Endothelial cell of umbilical vein (primary cell): Measurements from ENCODE around the gene KRT3. TPM values are rescaled to one million over a fixed set of nuclear protein-coding genes. Genes with fewer than 3 reads are reported as not detected.

Source experiments
- BruUV-seq: library from RNA; stranded (reverse); fragments of 400-500 nt; replicated peaks from 2 replicates; lab custom pipeline; 2021; lab: Mats Ljungman, UMichigan
- CTCF ChIA-PET: fragments of 300-600, 350-600 bp; sonication (Branson Sonifier 250); formaldehyde crosslinking; loops from one replicate; lab custom pipeline; 2021; ENCODE audit warnings: antibody characterized with exemption, inconsistent platforms; lab: Charles Lee
- POLR2A ChIA-PET: fragments of 300-600, 350-600 bp; sonication (Branson Sonifier 250); formaldehyde crosslinking; loops from one replicate; lab custom pipeline; 2021; ENCODE audit warnings: antibody characterized with exemption, inconsistent platforms; lab: Charles Lee
- DNase-seq: peaks from one replicate; pipeline ENCODE4 v3.0.0-alpha.2; 2011; ENCODE audit warnings: low read depth, low spot score
- FAIRE-seq: peaks from 2 replicates; lab custom pipeline; 2011; peaks lifted over from hg19 to GRCh38; lab: Jason Lieb, UNC
- H2AFZ ChIP-seq: 2 replicates; pipeline ENCODE4 v1.6.0; 2012; ENCODE audit warnings: low read depth, low read length, control low read depth, inconsistent platforms
- H3K27ac ChIP-seq: 2 replicates; pipeline ENCODE4 v1.5.1; 2011; ENCODE audit warnings: low read depth, mild to moderate bottlenecking, control low read depth, low read length, moderate library complexity; ENCODE audit not compliant: insufficient read depth
- H3K27me3 ChIP-seq, 2 experiments: 2 replicates each; pipeline versions ENCODE4 v1.6.0 to v1.6.1; 2011; ENCODE audit warnings: low read length in 2 of 2, mixed read lengths in 1 of 2; ENCODE audit not compliant: control insufficient read depth in 2 of 2, insufficient read depth in 2 of 2
- H3K36me3 ChIP-seq, 2 experiments: 2 replicates in 1 of 2; 3 replicates in 1 of 2; pipeline ENCODE4 v1.5.1; 2011; ENCODE audit warnings: low read length in 2 of 2, mild to moderate bottlenecking in 1 of 2, moderate library complexity in 1 of 2; ENCODE audit not compliant: control insufficient read depth in 2 of 2, insufficient read depth in 2 of 2; ENCODE audit errors: extremely low read depth in 1 of 2
- H3K4me1 ChIP-seq: 3 replicates; pipeline ENCODE4 v1.5.1; 2011; ENCODE audit warnings: mild to moderate bottlenecking, low read length; ENCODE audit not compliant: control insufficient read depth, insufficient read depth; ENCODE audit errors: extremely low read depth
- H3K4me2 ChIP-seq: 2 replicates; pipeline ENCODE4 v1.6.1; 2011; ENCODE audit warnings: low read length, control low read depth, mixed read lengths; ENCODE audit not compliant: insufficient read depth
- H3K4me3 ChIP-seq, 3 experiments: fragments of 200-600 bp in 1 of 3; sonication (generic), shearing (Covaris generic) in 1 of 3; replicated peaks in 1 of 3; 2 replicates each; pipeline ENCODE4 v1.5.1; 2011 to 2016; ENCODE audit warnings: control low read depth in 3 of 3, low read length in 3 of 3, mild to moderate bottlenecking in 2 of 3, inconsistent platforms in 1 of 3, low read depth in 1 of 3, moderate library complexity in 1 of 3; ENCODE audit not compliant: insufficient read depth in 1 of 3
- H3K79me2 ChIP-seq: 2 replicates; pipeline ENCODE4 v1.6.0; 2012; ENCODE audit warnings: low read length, inconsistent platforms; ENCODE audit not compliant: control insufficient read depth, insufficient read depth
- H3K9ac ChIP-seq: replicated peaks from 2 replicates; pipeline ENCODE3; 2011; ENCODE audit warnings: low read length, control low read depth; ENCODE audit not compliant: insufficient read depth; ENCODE audit errors: extremely low read depth
- H3K9me1 ChIP-seq: replicated peaks from 3 replicates; pipeline ENCODE4 v1.6.0; 2011; ENCODE audit warnings: mild to moderate bottlenecking, low read length; ENCODE audit not compliant: control insufficient read depth, insufficient read depth; ENCODE audit errors: extremely low read depth
- H3K9me3 ChIP-seq: replicated peaks from 2 replicates; pipeline ENCODE4 v1.5.1; 2012; ENCODE audit warnings: low read length, inconsistent platforms; ENCODE audit not compliant: control insufficient read depth, insufficient read depth
- H4K20me1 ChIP-seq: replicated peaks from 2 replicates; pipeline ENCODE3; 2011; ENCODE audit warnings: mild to moderate bottlenecking, low read length; ENCODE audit not compliant: control insufficient read depth, insufficient read depth; ENCODE audit errors: extremely low read depth
- EZH2 ChIP-seq: IDR thresholded peaks from 2 replicates; pipeline ENCODE4 v1.6.1; 2012; ENCODE audit warnings: borderline replicate concordance, low read depth, mild to moderate bottlenecking, moderate library complexity, low read length, inconsistent platforms; ENCODE audit not compliant: severe bottlenecking
- FOS ChIP-seq: IDR thresholded peaks from 2 replicates; pipeline ENCODE4 v1.6.1; 2011; ENCODE audit warnings: mild to moderate bottlenecking, low read length, moderate library complexity, borderline replicate concordance; ENCODE audit not compliant: insufficient read depth
- GATA2 ChIP-seq: IDR thresholded peaks from 2 replicates; pipeline ENCODE4 v1.7.0; 2011; ENCODE audit warnings: low read depth, mild to moderate bottlenecking, moderate library complexity, mixed read lengths, low read length; ENCODE audit not compliant: insufficient read length, insufficient read depth
- JUN ChIP-seq: IDR thresholded peaks from 2 replicates; pipeline ENCODE4 v1.6.1; 2011; ENCODE audit warnings: borderline replicate concordance, low read depth; ENCODE audit not compliant: insufficient read length, insufficient read depth
- MYC ChIP-seq: IDR thresholded peaks from one replicate; pipeline ENCODE4 v1.6.1; 2011; ENCODE audit warnings: mild to moderate bottlenecking, low read depth, low read length
- POLR2A ChIP-seq: IDR thresholded peaks from 2 replicates; pipeline ENCODE4 v1.6.1; 2012; ENCODE audit warnings: low read depth, mild to moderate bottlenecking, control low read depth, low read length
- POLR2AphosphoS5 ChIP-seq: IDR thresholded peaks from 2 replicates; pipeline ENCODE4 v1.6.1; 2012; ENCODE audit warnings: low read depth, mild to moderate bottlenecking, control low read depth, low read length, moderate library complexity; ENCODE audit not compliant: insufficient read depth
- dilution Hi-C: fragments of 300-500 bp; cut with MboI; formaldehyde crosslinking; loops from one replicate; pipeline ENCODE4 v1.15.0; 2019; ENCODE audit warnings: low sequenced_read_pairs; ENCODE audit not compliant: extremely low pct_ligation_motif_present
- intact Hi-C: fragments of 100-400 bp; cut with micrococcal nuclease; formaldehyde crosslinking; loops from one replicate; pipeline ENCODE4 v1.10.0; 2022
- polyA plus RNA-seq, 4 experiments: library from polyadenylated mRNA; depleted of rRNA in 3 of 4; stranded (reverse) in 3 of 4; unstranded in 1 of 4; fragments of >200 nt; gene quantifications; 2 replicates each; pipeline versions ENCODE4 v1.2.1 to v1.2.3, GENCODE V29; 2011 to 2012; ENCODE audit warnings: missing spikeins in 1 of 4
- total RNA-seq: library from RNA; stranded (reverse); gene quantifications from 2 replicates; pipeline ENCODE4 v1.2.3, GENCODE V29; 2021
- TF ChIP-seq, protein P1 (sequence below), 2 donors: IDR thresholded peaks; 1 replicate in 1 of 2; 2 replicates in 1 of 2; pipeline ENCODE4 v1.5.1; 2011; ENCODE audit warnings: low read length in 2 of 2, mild to moderate bottlenecking in 2 of 2, moderate library complexity in 2 of 2, control low read depth in 1 of 2, inconsistent platforms in 1 of 2, low read depth in 1 of 2; ENCODE audit not compliant: insufficient read depth in 1 of 2; ENCODE audit errors: extremely low read depth in 1 of 2
- TF ChIP-seq, protein P2 (sequence below): IDR thresholded peaks from 2 replicates; pipeline ENCODE4 v1.6.1; 2011; ENCODE audit not compliant: insufficient read depth, insufficient read length

KRT3 gene
- total and polyA plus RNA-seq, 2 donors (not counting 3 experiments of a cell fraction or from before 2014, with no cell fraction given), result not detected

DNA sequence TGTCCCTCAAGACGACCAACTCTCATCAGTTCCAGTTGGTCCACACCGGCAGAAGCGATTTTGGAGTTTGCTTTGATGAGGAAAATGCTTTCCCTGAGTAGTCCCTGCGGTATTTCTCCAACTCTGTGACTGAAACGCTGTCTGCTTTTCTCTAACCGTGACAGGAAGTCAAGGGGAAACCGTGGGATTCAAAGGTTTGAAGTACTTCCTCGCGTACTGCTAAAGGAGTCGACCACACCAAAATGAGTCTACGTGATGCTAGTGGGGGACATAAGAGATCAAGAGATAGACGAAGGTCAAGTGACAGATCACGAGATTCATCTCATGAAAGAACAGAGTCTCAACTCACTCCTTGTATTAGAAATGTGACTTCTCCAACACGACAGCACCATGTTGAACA is 47.3 kb downstream of the KRT3 start:
- Histone ChIP-seq H3K27me3 (no peaks in the 10 kb centered on the region), H3K27ac (no peak overlapping the region), H3K79me2 (no peaks in the 10 kb centered on the region), H3K4me1 (no peaks in the 10 kb centered on the region), H3K4me2 (no peak overlapping the region), H3K9ac (no peak overlapping the region), H3K9me1 (no peaks in the 10 kb centered on the region), H3K4me3 (no peak overlapping the region), H3K9me3 (no peaks in the 10 kb centered on the region), H2AFZ (no peak overlapping the region), H3K36me3 (no peaks in the 10 kb centered on the region), H4K20me1 (no peaks in the 10 kb centered on the region)
- TF ChIP-seq JUN, result no peak
- no peak for TF ChIP-seq POLR2AphosphoS5
- no peak for TF ChIP-seq POLR2A
- TF ChIP-seq EZH2, result no peak
- TF ChIP-seq FOS, result no peak
- TF ChIP-seq MYC, result no peak
- TF ChIP-seq, protein P1, sequence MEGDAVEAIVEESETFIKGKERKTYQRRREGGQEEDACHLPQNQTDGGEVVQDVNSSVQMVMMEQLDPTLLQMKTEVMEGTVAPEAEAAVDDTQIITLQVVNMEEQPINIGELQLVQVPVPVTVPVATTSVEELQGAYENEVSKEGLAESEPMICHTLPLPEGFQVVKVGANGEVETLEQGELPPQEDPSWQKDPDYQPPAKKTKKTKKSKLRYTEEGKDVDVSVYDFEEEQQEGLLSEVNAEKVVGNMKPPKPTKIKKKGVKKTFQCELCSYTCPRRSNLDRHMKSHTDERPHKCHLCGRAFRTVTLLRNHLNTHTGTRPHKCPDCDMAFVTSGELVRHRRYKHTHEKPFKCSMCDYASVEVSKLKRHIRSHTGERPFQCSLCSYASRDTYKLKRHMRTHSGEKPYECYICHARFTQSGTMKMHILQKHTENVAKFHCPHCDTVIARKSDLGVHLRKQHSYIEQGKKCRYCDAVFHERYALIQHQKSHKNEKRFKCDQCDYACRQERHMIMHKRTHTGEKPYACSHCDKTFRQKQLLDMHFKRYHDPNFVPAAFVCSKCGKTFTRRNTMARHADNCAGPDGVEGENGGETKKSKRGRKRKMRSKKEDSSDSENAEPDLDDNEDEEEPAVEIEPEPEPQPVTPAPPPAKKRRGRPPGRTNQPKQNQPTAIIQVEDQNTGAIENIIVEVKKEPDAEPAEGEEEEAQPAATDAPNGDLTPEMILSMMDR (IDR thresholded peaks at IDR 0.05; ENCODE audit: extremely low read depth in 1 of 2, insufficient read depth in 1 of 2, low read depth in 1 of 2, low read length in 2 of 2), result no peak
- TF ChIP-seq GATA2, result no peak
- TF ChIP-seq, protein P2, sequence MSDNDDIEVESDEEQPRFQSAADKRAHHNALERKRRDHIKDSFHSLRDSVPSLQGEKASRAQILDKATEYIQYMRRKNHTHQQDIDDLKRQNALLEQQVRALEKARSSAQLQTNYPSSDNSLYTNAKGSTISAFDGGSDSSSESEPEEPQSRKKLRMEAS, result no peak
- ChIA-PET CTCF (no interaction called here), POLR2A (no interaction called here)
- dilution Hi-C loops, result no loop called here
- BruUV-seq, result no TSS peak
- no peak for FAIRE-seq
- intact Hi-C loops, result no loop called here
- no peak for DNase-seq
